ENCODE measurements around the gene FAU. TPM values are rescaled to one million over a fixed set of nuclear protein-coding genes. Genes with fewer than 3 reads are reported as not detected.

Gene FAU
- total and polyA plus RNA-seq, 10 of the 15 experiments (the other 5 are each of a cell fraction or from before 2014, with no cell fraction given), result 332 to 1,347 (median 990) TPM

DNA sequence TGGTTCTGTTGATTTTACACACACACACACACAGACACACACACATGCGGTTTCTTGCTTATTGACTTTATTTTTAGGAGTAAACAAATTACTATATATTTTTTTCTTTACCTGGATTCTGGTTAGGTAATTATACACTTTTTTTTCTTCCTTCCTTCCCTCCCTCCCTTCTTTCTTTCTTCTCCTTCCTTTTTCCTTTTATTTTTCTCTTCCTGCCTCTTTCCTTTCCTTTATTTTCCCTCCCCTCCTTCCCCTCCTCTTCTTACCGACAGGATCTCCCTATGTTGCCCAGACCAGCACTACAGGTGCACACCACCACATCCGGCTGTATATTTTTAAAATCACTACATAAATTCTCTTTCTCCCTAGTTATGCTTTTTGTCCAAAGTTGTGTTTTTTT is 45.0 kb upstream of the FAU start:
- no peak for DNase-seq (ENCODE audit: low read depth, low spot score)
- in situ Hi-C loops (cut with MboI) (no loop called here), intact Hi-C loops (cut with micrococcal nuclease; ENCODE audit: unreplicated experiment) (no loop called here)
- Histone ChIP-seq H3K9ac (ENCODE audit: control insufficient read depth, insufficient read depth, low read length) (no peak overlapping the region), H3K27me3 (replicated peaks in 1 of 2; ENCODE audit: control insufficient read depth in 2 of 2, insufficient read depth in 2 of 2, low read length in 1 of 2) (no peaks in the 10 kb centered on the region), H3K4me3 (no peak overlapping the region), H3K9me3 (replicated peaks; ENCODE audit: control insufficient read depth, insufficient read depth, low read length) (no peaks in the 10 kb centered on the region), H3K27ac (ENCODE audit: control insufficient read depth, insufficient read depth) (no peak overlapping the region), H2AFZ (ENCODE audit: control insufficient read depth, low read depth, low read length) (no peak overlapping the region), H3K79me2 (ENCODE audit: control insufficient read depth, insufficient read depth, low read length) (no peaks in the 10 kb centered on the region), H3K4me1 (ENCODE audit: control insufficient read depth, insufficient read depth, low read length) (peaks cover 6% of the 10 kb centered on the region), H4K20me1 (ENCODE audit: control insufficient read depth, insufficient read depth) (no peaks in the 10 kb centered on the region), H3K36me3 (ENCODE audit: control insufficient read depth in 2 of 2, insufficient read depth in 2 of 2, low read length in 1 of 2) (no peaks in the 10 kb centered on the region), H3K4me2 (ENCODE audit: control insufficient read depth, insufficient read depth) (no peak overlapping the region)
- ChIA-PET CTCF (interaction anchor here (1.3 to 1.4 kb wide), 2 partner anchors 13 to 55 kb away, joined by 3 to 5 read pairs; partner anchors contain the start of gene TM7SF2), RAD21 (ENCODE audit: unreplicated experiment) (no interaction called here), SMC1A (ENCODE audit: uncharacterized antibody, unreplicated experiment) (interaction anchor here (0.6 kb wide), 1 partner anchor 17 kb away, joined by 3 read pairs; no protein-coding TSS in a partner anchor), POLR2A (interaction anchor here (0.7 kb wide), 1 partner anchor 319 kb away, joined by 3 read pairs; no protein-coding TSS in a partner anchor)
- FAIRE-seq, result no peak
- BruUV-seq (replicated peaks), result no TSS peak
- no peak for ATAC-seq
- WGBS (ENCODE audit: insufficient coverage, insufficient replicate concordance, low lambda C conversion rate, missing lambda C conversion rate), result 85% methylated on average over 3 of the region's 3 CpGs
- no peak for TF ChIP-seq YBX1 (IDR thresholded peaks at IDR 0.05)
- TF ChIP-seq CTCF (IDR thresholded peaks at IDR 0.05 in 2 of 3, conservative IDR thresholded peaks at IDR 0.05 in 1 of 3; ENCODE audit: control insufficient read depth in 2 of 3, extremely low read depth in 1 of 3, insufficient read depth in 1 of 3, low read depth in 3 of 3, low read length in 3 of 3), result no peak
- no peak for TF ChIP-seq ZBTB33 (IDR thresholded peaks at IDR 0.05)
- no peak for TF ChIP-seq SRF (IDR thresholded peaks at IDR 0.05; ENCODE audit: low read depth in 2 of 2, low read length in 2 of 2)
- no peak for TF ChIP-seq CREM (IDR thresholded peaks at IDR 0.05; ENCODE audit: low read depth)
- no peak for TF ChIP-seq HDAC6 (IDR thresholded peaks at IDR 0.05; ENCODE audit: unreplicated experiment)
- TF ChIP-seq, protein P1, sequence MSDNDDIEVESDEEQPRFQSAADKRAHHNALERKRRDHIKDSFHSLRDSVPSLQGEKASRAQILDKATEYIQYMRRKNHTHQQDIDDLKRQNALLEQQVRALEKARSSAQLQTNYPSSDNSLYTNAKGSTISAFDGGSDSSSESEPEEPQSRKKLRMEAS (IDR thresholded peaks at IDR 0.05; ENCODE audit: low read depth, low read length), result no peak
- TF ChIP-seq GATAD2B (conservative IDR thresholded peaks at IDR 0.05; ENCODE audit: low read depth), result no peak
- TF ChIP-seq ZBED1 (IDR thresholded peaks at IDR 0.05; ENCODE audit: borderline replicate concordance), result no peak
- no peak for TF ChIP-seq MEF2A (IDR thresholded peaks at IDR 0.05; ENCODE audit: insufficient read depth, low read depth, low read length)
- no peak for TF ChIP-seq NFXL1 (IDR thresholded peaks at IDR 0.05; ENCODE audit: borderline replicate concordance)
- TF ChIP-seq ELK1 (IDR thresholded peaks at IDR 0.05; ENCODE audit: low read depth, low read length), result no peak
- TF ChIP-seq TAF1 (IDR thresholded peaks at IDR 0.05; ENCODE audit: borderline replicate concordance, low read depth, low read length), result no peak
- TF ChIP-seq RELA (IDR thresholded peaks at IDR 0.05; ENCODE audit: borderline replicate concordance, partially characterized antibody), result no peak
- no peak for TF ChIP-seq ZNF207 (IDR thresholded peaks at IDR 0.05; ENCODE audit: borderline replicate concordance)
- no peak for TF ChIP-seq POLR2A (IDR thresholded peaks at IDR 0.05; ENCODE audit: low read depth, low read length)

All from GM12878 (cell line).